K562 (cell line): Measurements from ENCODE around the gene GSC. TPM values are rescaled to one million over a fixed set of nuclear protein-coding genes. Genes with fewer than 3 reads are reported as not detected.

ENCODE experiments used
- ATAC-seq: fragments of 200-7000 bp; cut with Tn5 transposase; 3 replicates; pipeline ENCODE4 v1.9.1; 2020; ENCODE audit warnings: moderate library complexity
- BruUV-seq: library from RNA; stranded (reverse); fragments of 400-500 nt; replicated peaks from 2 replicates; lab custom pipeline; 2021; lab: Mats Ljungman, UMichigan
- CTCF ChIA-PET: fragments of 300-600 bp; formaldehyde crosslinking; extraction: SDS; loops from one replicate; lab custom pipeline; 2021; ENCODE audit warnings: low intra/inter-chr PET ratio; lab: Yijun Ruan, JAX
- POLR2A ChIA-PET: fragments of 300-600, 350-650 bp; sonication (Branson Sonifier 250); formaldehyde crosslinking; extraction: SDS; loops from one replicate; lab custom pipeline; 2021; ENCODE audit warnings: antibody characterized with exemption, inconsistent platforms; lab: Yijun Ruan, JAX
- DNase-seq, 4 experiments: peaks; one replicate each; pipeline versions ENCODE4 v3.0.0 to v3.0.0-alpha.2; 2011 to 2018; ENCODE audit warnings: low spot score in 3 of 4, mixed read lengths in 3 of 4; ENCODE audit errors: extremely low read depth in 1 of 4
- FAIRE-seq: peaks from 2 replicates; lab custom pipeline; 2011; peaks lifted over from hg19 to GRCh38; lab: Jason Lieb, UNC
- H2AFZ ChIP-seq: 2 replicates; pipeline ENCODE4 v1.6.0; 2011; ENCODE audit warnings: low read depth, low read length, control low read depth, inconsistent platforms
- H3K27ac ChIP-seq: fragments of 200-600 bp; 3 replicates; pipeline ENCODE4 v1.8.0; 2011; ENCODE audit warnings: low read depth, mild to moderate bottlenecking, control low read depth, inconsistent platforms, low read length, moderate library complexity, mixed read lengths; ENCODE audit errors: extremely low read depth
- H3K27me3 ChIP-seq, 2 experiments: fragments of 300-600 bp in 1 of 2; 2 replicates in 1 of 2; 3 replicates in 1 of 2; pipeline versions ENCODE4 v1.6.0 to v1.8.0; 2011; ENCODE audit warnings: inconsistent platforms in 2 of 2, low read length in 2 of 2, mild to moderate bottlenecking in 1 of 2, mixed read lengths in 1 of 2, moderate library complexity in 1 of 2; ENCODE audit not compliant: control insufficient read depth in 2 of 2, insufficient read depth in 2 of 2
- H3K36me3 ChIP-seq: fragments of 300-600 bp; 3 replicates; pipeline ENCODE4 v1.8.0; 2011; ENCODE audit warnings: mild to moderate bottlenecking, low read length, inconsistent platforms; ENCODE audit not compliant: control insufficient read depth, insufficient read depth
- H3K4me1 ChIP-seq, 2 experiments: fragments of 200-600 bp in 1 of 2; replicated peaks in 1 of 2; 2 replicates in 1 of 2; 3 replicates in 1 of 2; pipeline versions ENCODE4 v1.5.1 to v1.8.0; 2011; ENCODE audit warnings: inconsistent platforms in 2 of 2, low read length in 2 of 2, mild to moderate bottlenecking in 1 of 2, mixed read lengths in 1 of 2, moderate library complexity in 1 of 2; ENCODE audit not compliant: control insufficient read depth in 2 of 2, insufficient read depth in 2 of 2
- H3K4me2 ChIP-seq: 2 replicates; pipeline ENCODE4 v1.6.1; 2011; ENCODE audit warnings: low read length, control low read depth, inconsistent platforms, mixed read lengths; ENCODE audit not compliant: insufficient read depth
- H3K4me3 ChIP-seq: fragments of 200-600 bp; sonication (generic), shearing (Covaris generic); 2 replicates; pipeline ENCODE4 v1.5.1; 2016; ENCODE audit warnings: control low read depth, inconsistent platforms
- H3K79me2 ChIP-seq: fragments of 200-600 bp; 3 replicates; pipeline ENCODE4 v1.8.0; 2011; ENCODE audit warnings: low read length, inconsistent platforms; ENCODE audit not compliant: control insufficient read depth, insufficient read depth
- H3K9ac ChIP-seq, 2 experiments: 2 replicates each; pipeline versions ENCODE4 v1.6.0 to v1.6.1; 2011; ENCODE audit warnings: low read depth in 2 of 2, low read length in 2 of 2, control low read depth in 1 of 2, inconsistent platforms in 1 of 2, mild to moderate bottlenecking in 1 of 2, mixed read lengths in 1 of 2; ENCODE audit not compliant: insufficient read depth in 1 of 2
- H3K9me1 ChIP-seq: one replicate; pipeline ENCODE4 v1.6.0; 2011; ENCODE audit warnings: inconsistent platforms, mild to moderate bottlenecking, low read length, moderate library complexity; ENCODE audit not compliant: control insufficient read depth, insufficient read depth
- H3K9me3 ChIP-seq: replicated peaks from 2 replicates; pipeline ENCODE4 v1.5.1; 2011; ENCODE audit warnings: low read depth, low read length, inconsistent platforms; ENCODE audit not compliant: control insufficient read depth, insufficient read depth
- H4K20me1 ChIP-seq: replicated peaks from 2 replicates; pipeline ENCODE4 v1.6.1; 2011; ENCODE audit warnings: low read length, inconsistent platforms, mixed read lengths; ENCODE audit not compliant: control insufficient read depth, insufficient read depth
- CBX5 ChIP-seq: IDR thresholded peaks from 2 replicates; pipeline ENCODE4 v1.6.1; 2014; ENCODE audit warnings: low read depth, borderline replicate concordance
- MTA2 ChIP-seq: fragments of 450-650 bp; IDR thresholded peaks from 2 replicates; pipeline ENCODE4 v1.6.1; 2016; ENCODE audit warnings: low read depth
- NELFE ChIP-seq: IDR thresholded peaks from 2 replicates; pipeline ENCODE4 v1.6.1; 2011; ENCODE audit warnings: mild to moderate bottlenecking; ENCODE audit not compliant: insufficient read depth, insufficient read length
- NFE2 ChIP-seq: IDR thresholded peaks from 2 replicates; pipeline ENCODE4 v1.6.1; 2014; ENCODE audit warnings: antibody characterized with exemption, low read depth
- POU5F1 ChIP-seq: fragments of 150-350 bp; IDR thresholded peaks from 2 replicates; pipeline ENCODE4 v1.6.1; 2014; ENCODE audit warnings: borderline replicate concordance, low read length, low read depth, mild to moderate bottlenecking; ENCODE audit not compliant: partially characterized antibody
- PTRF ChIP-seq: fragments of 450-650 bp; IDR thresholded peaks from 2 replicates; pipeline ENCODE4 v1.6.1; 2016; ENCODE audit warnings: mild to moderate bottlenecking, missing genetic modification characterization, missing compliant biosample characterization
- RBM14 ChIP-seq: fragments of 200-400 bp; formaldehyde crosslinking; IDR thresholded peaks from 2 replicates; pipeline ENCODE4 v1.6.1; 2018; ENCODE audit warnings: low read depth, mild to moderate bottlenecking, low read length, moderate library complexity, borderline replicate concordance; ENCODE audit not compliant: insufficient read depth
- SAP30 ChIP-seq: fragments of 200-600 bp; sonication (generic); IDR thresholded peaks from 2 replicates; pipeline ENCODE4 v1.6.1; 2012; ENCODE audit warnings: borderline replicate concordance, low read depth, mild to moderate bottlenecking, moderate library complexity, low read length, control low read depth, inconsistent platforms; ENCODE audit not compliant: insufficient read depth, poor library complexity, severe bottlenecking
- SMARCA5 ChIP-seq: fragments of 450-650 bp; IDR thresholded peaks from 2 replicates; pipeline ENCODE4 v1.6.1; 2016
- TAL1 ChIP-seq: fragments of 450-650 bp; IDR thresholded peaks from 2 replicates; pipeline ENCODE4 v1.6.1; 2016; ENCODE audit warnings: mild to moderate bottlenecking
- TARDBP ChIP-seq: fragments of 450-650 bp; IDR thresholded peaks from 2 replicates; pipeline ENCODE4 v1.6.1; 2016
- ZNF586 ChIP-seq: fragments of 450-650 bp; formaldehyde crosslinking; conservative IDR thresholded peaks from 2 replicates; pipeline ENCODE4 v1.4.0; 2020; ENCODE audit warnings: mild to moderate bottlenecking, moderate library complexity
- WGBS: fragments of 100-300 bp; shearing (Covaris generic); methylation state at CpG from one replicate; pipeline ENCODE4 v1.1.6; 2016; ENCODE audit warnings: low coverage, mixed read lengths; ENCODE audit not compliant: insufficient coverage; ENCODE audit errors: missing lambda C conversion rate; 5-methylcytosine and 5-hydroxymethylcytosine counted together
- in situ Hi-C: fragments of 300-500 bp; cut with MboI; formaldehyde crosslinking; loops from 4 replicates; pipeline ENCODE4 v1.15.0; 2018; ENCODE audit warnings: inconsistent platforms, mixed read lengths
- intact Hi-C: fragments of 100-400 bp; cut with micrococcal nuclease; formaldehyde crosslinking; loops from 2 replicates; pipeline ENCODE4 v1.14.2; 2022
- polyA plus RNA-seq, 8 experiments: library from polyadenylated mRNA; depleted of rRNA in 4 of 8; stranded (reverse) in 5 of 8; unstranded in 3 of 8; fragments of >200 nt; fragmentation: Nextera tagmentation in 2 of 8; fragmentation: Illumina TruSeq in 1 of 8; extraction: Ambion mirVana in 2 of 8; extraction: Trizol in 1 of 8; gene quantifications; 2 replicates each; pipeline versions ENCODE4 v1.2.1 to v1.2.3, GENCODE V29; 2011 to 2014; ENCODE audit warnings: inconsistent platforms in 1 of 8, missing spikeins in 1 of 8
- total RNA-seq, 7 experiments: library from RNA; depleted of rRNA in 6 of 7; stranded (reverse); fragments of >200 nt in 6 of 7; fragmentation: Illumina TruSeq in 2 of 7; extraction: Trizol in 2 of 7; gene quantifications; 2 replicates each; pipeline versions ENCODE4 v1.2.1 to v1.2.3, GENCODE V29; 2011 to 2021; ENCODE audit warnings: low replicate concordance in 1 of 7
- TF ChIP-seq, protein P1 (sequence below): fragments of 450-650 bp; IDR thresholded peaks from 2 replicates; pipeline ENCODE4 v1.6.1; 2017; ENCODE audit warnings: antibody characterized with exemption

GSC gene
- total and polyA plus RNA-seq, 9 of the 15 experiments (the other 6 are each of a cell fraction or from before 2014, with no cell fraction given) = not detected

GRCh38 chr14:94764573-94764972, 5.3 kb downstream of the GSC start:
- Histone ChIP-seq H3K27ac (no peak overlapping the region), H3K9me1 (no peaks in the 10 kb centered on the region), H3K36me3 (no peaks in the 10 kb centered on the region), H3K4me2 (no peak overlapping the region), H3K9me3 (no peaks in the 10 kb centered on the region), H3K79me2 (no peaks in the 10 kb centered on the region), H4K20me1 (no peaks in the 10 kb centered on the region), H3K9ac (no peak overlapping the region), H2AFZ (no peak overlapping the region), H3K27me3 (peaks cover 0 to 31% of the 10 kb centered on the region in 2 experiments; a peak in 4 of 5 replicates), H3K4me1 (peaks cover 0 to 3% of the 10 kb centered on the region in 2 experiments; a peak in 2 of 5 replicates), H3K4me3 (no peak overlapping the region)
- ChIA-PET CTCF (no interaction called here), POLR2A (interaction anchor here (0.6 kb wide), 1 partner anchor 40 kb away, joined by 3 read pairs; no protein-coding TSS in a partner anchor)
- BruUV-seq = no TSS peak
- DNase-seq = no peak
- intact Hi-C loops (no loop called here), in situ Hi-C loops (no loop called here)
- no peak for ATAC-seq
- FAIRE-seq = no peak
- no peak for TF ChIP-seq MTA2
- TF ChIP-seq CBX5 = no peak
- 0% methylated on average over 5 of the region's 7 CpGs for WGBS

DNA sequence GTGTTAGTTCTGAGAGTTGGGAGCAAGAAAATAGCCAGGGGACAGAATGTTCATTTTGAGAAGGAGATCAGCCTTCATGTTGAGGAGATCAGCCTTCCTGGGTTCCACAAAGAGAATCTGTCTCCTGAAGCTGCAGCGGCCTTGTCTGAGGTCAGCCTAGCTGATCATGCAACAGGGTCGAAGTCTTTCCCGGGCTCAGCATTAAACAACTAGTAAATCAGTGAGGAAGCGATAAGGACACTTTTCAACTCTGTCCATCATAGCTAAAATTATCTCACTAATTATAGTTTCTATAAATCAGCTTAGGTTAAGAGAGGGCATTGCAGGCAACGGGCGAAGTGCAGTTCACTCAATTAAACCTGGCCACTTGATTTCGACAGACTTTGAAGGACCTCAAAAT, 7.5 kb downstream of the GSC start:
- no peaks in the 10 kb centered on the region for H3K9me1 ChIP-seq
- H3K27me3 ChIP-seq = peaks cover 0 to 17% of the 10 kb centered on the region in 2 experiments; a peak in 3 of 5 replicates
- H3K79me2 ChIP-seq = no peaks in the 10 kb centered on the region
- no peak for TF ChIP-seq TARDBP
- TF ChIP-seq TAL1 = no peak
- no peak for TF ChIP-seq ZNF586 (CRISPR knock-in tag)
- no peak for TF ChIP-seq NFE2
- TF ChIP-seq SMARCA5 = no peak
- TF ChIP-seq, protein P1, sequence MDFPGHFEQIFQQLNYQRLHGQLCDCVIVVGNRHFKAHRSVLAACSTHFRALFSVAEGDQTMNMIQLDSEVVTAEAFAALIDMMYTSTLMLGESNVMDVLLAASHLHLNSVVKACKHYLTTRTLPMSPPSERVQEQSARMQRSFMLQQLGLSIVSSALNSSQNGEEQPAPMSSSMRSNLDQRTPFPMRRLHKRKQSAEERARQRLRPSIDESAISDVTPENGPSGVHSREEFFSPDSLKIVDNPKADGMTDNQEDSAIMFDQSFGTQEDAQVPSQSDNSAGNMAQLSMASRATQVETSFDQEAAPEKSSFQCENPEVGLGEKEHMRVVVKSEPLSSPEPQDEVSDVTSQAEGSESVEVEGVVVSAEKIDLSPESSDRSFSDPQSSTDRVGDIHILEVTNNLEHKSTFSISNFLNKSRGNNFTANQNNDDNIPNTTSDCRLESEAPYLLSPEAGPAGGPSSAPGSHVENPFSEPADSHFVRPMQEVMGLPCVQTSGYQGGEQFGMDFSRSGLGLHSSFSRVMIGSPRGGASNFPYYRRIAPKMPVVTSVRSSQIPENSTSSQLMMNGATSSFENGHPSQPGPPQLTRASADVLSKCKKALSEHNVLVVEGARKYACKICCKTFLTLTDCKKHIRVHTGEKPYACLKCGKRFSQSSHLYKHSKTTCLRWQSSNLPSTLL = no peak
- TF ChIP-seq RBM14 = no peak
- TF ChIP-seq SAP30 = no peak
- TF ChIP-seq PTRF (tag) = no peak
- no peak for TF ChIP-seq NELFE
- TF ChIP-seq POU5F1 = no peak
- TF ChIP-seq, all 486 proteins: peak for 0
- 0% methylated on average over 6 of the region's 7 CpGs for WGBS
- in situ Hi-C loops = no loop called here
- Histone ChIP-seq H3K27ac (no peak overlapping the region), H3K4me1 (no peaks in the 10 kb centered on the region), H3K4me2 (no peak overlapping the region), H3K9ac (no peak overlapping the region), H4K20me1 (no peaks in the 10 kb centered on the region), H3K36me3 (no peaks in the 10 kb centered on the region), H3K4me3 (no peak overlapping the region), H3K9me3 (no peaks in the 10 kb centered on the region), H2AFZ (no peak overlapping the region)
- POLR2A ChIA-PET = no interaction called here
- CTCF ChIA-PET = no interaction called here
- no TSS peak for BruUV-seq
- ATAC-seq = no peak
- DNase-seq = no peak
- FAIRE-seq = no peak
- intact Hi-C loops = no loop called here
